Liver (tissue), 3 donors: ENCODE measurements around the gene PITPNC1.

ENCODE experiments used
- CTCF ChIP-seq: fragments of 150-350 bp; IDR thresholded peaks from 2 replicates; pipeline ENCODE4 v1.5.1; 2017; ENCODE audit warnings: improper control_type of control experiment, low read depth, low read length; ENCODE audit not compliant: missing input control
- EGR1 ChIP-seq, 2 donors: IDR thresholded peaks; 2 replicates each; pipeline ENCODE4 v1.6.1; 2016 to 2018; ENCODE audit warnings: antibody characterized with exemption in 2 of 2, low read depth in 2 of 2
- JUND ChIP-seq, 2 donors: IDR thresholded peaks; 2 replicates each; pipeline ENCODE4 v1.6.1; 2016; ENCODE audit warnings: antibody characterized with exemption in 2 of 2
- RAD21 ChIP-seq, 2 donors: IDR thresholded peaks; 2 replicates each; pipeline ENCODE4 v1.6.1; 2016; ENCODE audit warnings: antibody characterized with exemption in 2 of 2, mild to moderate bottlenecking in 2 of 2
- TAF1 ChIP-seq: conservative IDR thresholded peaks from 2 replicates; pipeline ENCODE4 v1.6.1; 2016; ENCODE audit warnings: antibody characterized with exemption, mild to moderate bottlenecking
- YY1 ChIP-seq: IDR thresholded peaks from 2 replicates; pipeline ENCODE4 v1.6.1; 2016; ENCODE audit warnings: antibody characterized with exemption, mild to moderate bottlenecking
- donor health status: healthy.
- donor health status: healthy.

GRCh38 chr17:67412941-67413340 is 35.9 kb downstream of the PITPNC1 start:
- TF ChIP-seq CTCF, result no peak
- TF ChIP-seq TAF1, result no peak
- no peak for TF ChIP-seq RAD21 (IDR thresholded peaks at IDR 0.05)
- no peak for TF ChIP-seq JUND (IDR thresholded peaks at IDR 0.05)
- no peak for TF ChIP-seq EGR1 (IDR thresholded peaks at IDR 0.05; ENCODE audit: low read depth in 2 of 2)
- no peak for TF ChIP-seq YY1
